Activated naive CD8-positive, alpha-beta T cell treated with anti-CD3 and anti-CD28 coated beads, Interleukin-2, amount 10 ng/mL, durations not matched to agents 7 days and 5 days (primary cell): ENCODE results near the gene MED12L. TPM values are rescaled to one million over a fixed set of nuclear protein-coding genes. Genes with fewer than 3 reads are reported as not detected.
A peak's percentile ranks its signal among the peaks of the same experiment; 100 is the strongest.
"Not testable (repeated sequence)": the region's sequence is repeated elsewhere in the genome, so short reads cannot be mapped to it uniquely, and the experiment has no call there.

Experiments
- ATAC-seq: fragments of 150-1000 bp; cut with Tn5 transposase; one replicate; pipeline ENCODE4 v1.10.0; 2021; ENCODE audit warnings: low read depth, moderate library complexity
- POLR2A ChIA-PET: fragments of 350-600 bp; sonication (Branson Sonifier 250); formaldehyde crosslinking; loops from one replicate; lab custom pipeline; 2021; ENCODE audit warnings: antibody characterized with exemption; lab: Charles Lee
- DNase-seq: peaks from one replicate; pipeline ENCODE4 v3.0.0; 2021
- H3K27ac Mint-ChIP-seq: one replicate; pipeline ENCODE4 v1.8.0; 2022; ENCODE audit warnings: mild to moderate bottlenecking, mixed read lengths
- H3K27me3 Mint-ChIP-seq: one replicate; pipeline ENCODE4 v1.8.0; 2022; ENCODE audit warnings: mild to moderate bottlenecking, moderate library complexity, mixed read lengths
- H3K36me3 Mint-ChIP-seq: one replicate; pipeline ENCODE4 v1.8.0; 2021; ENCODE audit warnings: mild to moderate bottlenecking, mixed read lengths
- H3K4me1 Mint-ChIP-seq: one replicate; pipeline ENCODE4 v1.8.0; 2021; ENCODE audit warnings: mixed read lengths
- H3K4me3 Mint-ChIP-seq: one replicate; pipeline ENCODE4 v1.8.0; 2022; ENCODE audit warnings: mild to moderate bottlenecking, moderate library complexity, mixed read lengths
- H3K9me3 Mint-ChIP-seq: one replicate; pipeline ENCODE4 v1.8.0; 2021; ENCODE audit warnings: mixed read lengths
- total RNA-seq, 2 experiments: library from RNA; stranded (reverse); gene quantifications; one replicate each; pipeline ENCODE4 v1.2.3, GENCODE V29; 2021

The MED12L gene
- total RNA-seq, 2 experiments from 2014 or later, result 0.36 to 0.68 TPM

- no peaks in the 10 kb centered on the region for H3K9me3 Mint-ChIP-seq
- H3K4me1 Mint-ChIP-seq, result no peaks in the 10 kb centered on the region
- ATAC-seq, result no peak
- DNase-seq, result no peak
- POLR2A ChIA-PET, result no interaction called here
- peaks cover 10% of the 10 kb centered on the region for H3K27me3 Mint-ChIP-seq
- H3K4me3 Mint-ChIP-seq, result no peak overlapping the region
- no peak overlapping the region for H3K27ac Mint-ChIP-seq
- H3K36me3 Mint-ChIP-seq, result no peaks in the 10 kb centered on the region
Measured at GRCh38 chr3:151075869-151076562, 9.4 kb upstream of the MED12L start.

GRCh38 chr3:151076626-151077025 lies 8.8 kb upstream of the MED12L start:
- POLR2A ChIA-PET, result no interaction called here
- no peak overlapping the region for H3K27ac Mint-ChIP-seq
- ATAC-seq, result no peak
- no peak overlapping the region for H3K4me3 Mint-ChIP-seq
- peaks cover 10% of the 10 kb centered on the region for H3K27me3 Mint-ChIP-seq
- H3K9me3 Mint-ChIP-seq, result no peaks in the 10 kb centered on the region
- no peaks in the 10 kb centered on the region for H3K4me1 Mint-ChIP-seq
- DNase-seq, result no peak
- H3K36me3 Mint-ChIP-seq, result no peaks in the 10 kb centered on the region

GRCh38 chr3:151081082-151081481 lies 4.4 kb upstream of the MED12L start:
- H3K36me3 Mint-ChIP-seq, H3K4me3 Mint-ChIP-seq, POLR2A ChIA-PET, ATAC-seq, DNase-seq, H3K27ac Mint-ChIP-seq, H3K4me1 Mint-ChIP-seq, H3K9me3 Mint-ChIP-seq: not testable (repeated sequence)
- H3K27me3 Mint-ChIP-seq, result peaks cover 32% of the 10 kb centered on the region

- Mint-ChIP-seq H3K27ac (no peak overlapping the region), H3K9me3 (no peaks in the 10 kb centered on the region), H3K27me3 (peaks cover 47% of the 10 kb centered on the region), H3K36me3 (no peaks in the 10 kb centered on the region), H3K4me1 (peaks cover 11% of the 10 kb centered on the region), H3K4me3 (no peak overlapping the region)
- ATAC-seq (no peak), DNase-seq (no peak)
- POLR2A ChIA-PET, result no interaction called here
Measured at GRCh38 chr3:151082880-151083838, 2.3 kb upstream of the MED12L start.

- Mint-ChIP-seq H3K27me3 (peaks cover 49% of the 10 kb centered on the region), H3K27ac (no peak overlapping the region), H3K36me3 (no peaks in the 10 kb centered on the region), H3K4me1 (peaks cover 11% of the 10 kb centered on the region), H3K4me3 (peak overlapping the region; percentile 68), H3K9me3 (no peaks in the 10 kb centered on the region)
- ATAC-seq (no peak), DNase-seq (no peak)
- POLR2A ChIA-PET, result no interaction called here
Measured at GRCh38 chr3:151084893-151085226, 604 bp upstream of the MED12L start.

GRCh38 chr3:151085889-151086483 lies 522 bp downstream of the MED12L start:
- Mint-ChIP-seq H3K27ac (no peak overlapping the region), H3K36me3 (no peaks in the 10 kb centered on the region), H3K4me3 (peak overlapping the region; percentile 89), H3K27me3 (peaks cover 53% of the 10 kb centered on the region), H3K4me1 (peaks cover 11% of the 10 kb centered on the region), H3K9me3 (no peaks in the 10 kb centered on the region)
- POLR2A ChIA-PET, result interaction anchor here (1.4 kb wide), 1 partner anchor 322 kb away, joined by 3 read pairs; no protein-coding TSS in a partner anchor
- DNase-seq (peak; percentile 62), ATAC-seq (peak; percentile 17)

GRCh38 chr3:151086484-151087456 lies 1.3 kb downstream of the MED12L start:
- POLR2A ChIA-PET, result interaction anchor here (1.4 kb wide), 1 partner anchor 323 kb away, joined by 3 read pairs; no protein-coding TSS in a partner anchor
- Mint-ChIP-seq H3K9me3 (no peaks in the 10 kb centered on the region), H3K4me3 (peak overlapping the region; percentile 89), H3K27me3 (peaks cover 53% of the 10 kb centered on the region), H3K4me1 (peaks cover 11% of the 10 kb centered on the region), H3K27ac (peak overlapping the region; percentile 38), H3K36me3 (no peaks in the 10 kb centered on the region)
- ATAC-seq, result peak; percentile 81
- DNase-seq, result peak; percentile 65

- DNase-seq, result no peak
- Mint-ChIP-seq H3K27ac (no peak overlapping the region), H3K9me3 (no peaks in the 10 kb centered on the region), H3K36me3 (no peaks in the 10 kb centered on the region), H3K4me1 (peaks cover 11% of the 10 kb centered on the region), H3K4me3 (peak overlapping the region; percentile 69), H3K27me3 (peaks cover 53% of the 10 kb centered on the region)
- ATAC-seq, result no peak
- POLR2A ChIA-PET, result no interaction called here
Measured at GRCh38 chr3:151087648-151088047, 2.2 kb downstream of the MED12L start.

- Mint-ChIP-seq H3K4me3 (no peak overlapping the region), H3K4me1 (peaks cover 3% of the 10 kb centered on the region), H3K36me3 (no peaks in the 10 kb centered on the region), H3K27me3 (peaks cover 38% of the 10 kb centered on the region), H3K9me3 (no peaks in the 10 kb centered on the region), H3K27ac (no peak overlapping the region)
- no peak for ATAC-seq
- DNase-seq, result no peak
- POLR2A ChIA-PET, result no interaction called here
Measured at GRCh38 chr3:151091685-151092345, 6.4 kb downstream of the MED12L start.

- DNase-seq, result no peak
- H3K4me3 Mint-ChIP-seq, result no peak overlapping the region
- no peaks in the 10 kb centered on the region for H3K36me3 Mint-ChIP-seq
- H3K27me3 Mint-ChIP-seq, result peaks cover 26% of the 10 kb centered on the region
- H3K9me3 Mint-ChIP-seq, result no peaks in the 10 kb centered on the region
- no peak for ATAC-seq
- H3K27ac Mint-ChIP-seq, result no peak overlapping the region
- POLR2A ChIA-PET, result no interaction called here
- no peaks in the 10 kb centered on the region for H3K4me1 Mint-ChIP-seq
Measured at GRCh38 chr3:151093148-151093547, 7.7 kb downstream of the MED12L start.

GRCh38 chr3:151093905-151094304 lies 8.4 kb downstream of the MED12L start:
- H3K36me3 Mint-ChIP-seq, result no peaks in the 10 kb centered on the region
- ATAC-seq, result no peak
- H3K4me3 Mint-ChIP-seq, result no peak overlapping the region
- peaks cover 3% of the 10 kb centered on the region for H3K9me3 Mint-ChIP-seq
- DNase-seq, result no peak
- H3K4me1 Mint-ChIP-seq, result no peaks in the 10 kb centered on the region
- H3K27ac Mint-ChIP-seq, result no peak overlapping the region
- POLR2A ChIA-PET, result no interaction called here
- H3K27me3 Mint-ChIP-seq, result peaks cover 19% of the 10 kb centered on the region

- Mint-ChIP-seq H3K36me3 (no peaks in the 10 kb centered on the region), H3K9me3 (peaks cover 3% of the 10 kb centered on the region), H3K4me1 (no peaks in the 10 kb centered on the region), H3K4me3 (no peak overlapping the region), H3K27me3 (peaks cover 23% of the 10 kb centered on the region), H3K27ac (no peak overlapping the region)
- POLR2A ChIA-PET, result no interaction called here
- DNase-seq, result no peak
- ATAC-seq, result no peak
Measured at GRCh38 chr3:151096716-151097115, 11.3 kb downstream of the MED12L start.
